Mesenchymal stem cell (in vitro differentiated cells and primary cell): ENCODE data around the gene ASPRV1.
A peak's percentile ranks its signal among the peaks of the same experiment; 100 is the strongest.

Experiments
- DNase-seq: peaks from one replicate; pipeline ENCODE4 v3.0.0-alpha.2; 2013
- H2AFZ ChIP-seq: one replicate; pipeline ENCODE4 v1.6.1; 2013; ENCODE audit warnings: low read depth, mild to moderate bottlenecking, control low read depth, inconsistent platforms, low read length, moderate library complexity
- H2AK5ac ChIP-seq: 2 replicates; pipeline ENCODE4 v1.6.1; 2013; ENCODE audit warnings: low read length, moderate library complexity, mild to moderate bottlenecking, inconsistent platforms; ENCODE audit not compliant: severe bottlenecking
- H2BK120ac ChIP-seq: one replicate; pipeline ENCODE4 v1.6.1; 2013; ENCODE audit warnings: low read depth, mild to moderate bottlenecking, inconsistent platforms, low read length, moderate library complexity
- H2BK12ac ChIP-seq, 2 experiments: one replicate each; pipeline ENCODE4 v1.6.1; 2013; ENCODE audit warnings: inconsistent platforms in 2 of 2, low read length in 2 of 2, mild to moderate bottlenecking in 2 of 2, moderate library complexity in 2 of 2, control low read depth in 1 of 2
- H2BK15ac ChIP-seq: one replicate; pipeline ENCODE4 v1.6.1; 2013; ENCODE audit warnings: mild to moderate bottlenecking, low read depth, inconsistent platforms; ENCODE audit not compliant: poor library complexity, severe bottlenecking
- H2BK5ac ChIP-seq: 2 replicates; pipeline ENCODE4 v1.6.1; 2013; ENCODE audit warnings: low read depth, mild to moderate bottlenecking, low read length, control low read depth, inconsistent platforms; ENCODE audit not compliant: poor library complexity, severe bottlenecking
- H3K14ac ChIP-seq, 2 experiments: one replicate each; pipeline ENCODE4 v1.6.1; 2013; ENCODE audit warnings: inconsistent platforms in 2 of 2, low read length in 2 of 2, control low read depth in 1 of 2, mild to moderate bottlenecking in 1 of 2, moderate library complexity in 1 of 2
- H3K18ac ChIP-seq, 2 experiments: one replicate each; pipeline ENCODE4 v1.6.1; 2013; ENCODE audit warnings: inconsistent platforms in 2 of 2, low read length in 2 of 2, control low read depth in 1 of 2, low read depth in 1 of 2, mild to moderate bottlenecking in 1 of 2
- H3K23ac ChIP-seq, 2 experiments: one replicate each; pipeline ENCODE4 v1.6.1; 2013; ENCODE audit warnings: inconsistent platforms in 2 of 2, low read length in 2 of 2, mild to moderate bottlenecking in 2 of 2, moderate library complexity in 2 of 2, control low read depth in 1 of 2
- H3K27ac ChIP-seq: 2 replicates; pipeline ENCODE4 v1.5.1; 2013; ENCODE audit warnings: mild to moderate bottlenecking, moderate library complexity, low read length, control low read depth, inconsistent platforms; ENCODE audit not compliant: poor library complexity, severe bottlenecking
- H3K27me3 ChIP-seq, 2 experiments: 2 replicates each; pipeline versions ENCODE4 v1.6.1 to v1.7.0; 2013; ENCODE audit warnings: low read length in 2 of 2, mild to moderate bottlenecking in 2 of 2, moderate library complexity in 2 of 2, control low read depth in 1 of 2, inconsistent platforms in 1 of 2; ENCODE audit not compliant: control insufficient read depth in 1 of 2, insufficient read depth in 1 of 2
- H3K36me3 ChIP-seq, 2 experiments: 2 replicates each; pipeline versions ENCODE4 v1.6.1 to v1.7.0; 2013; ENCODE audit warnings: low read length in 2 of 2, control low read depth in 1 of 2, inconsistent platforms in 1 of 2, low read depth in 1 of 2, mild to moderate bottlenecking in 1 of 2; ENCODE audit not compliant: insufficient read depth in 2 of 2, control insufficient read depth in 1 of 2
- H3K4ac ChIP-seq, 2 experiments: one replicate each; pipeline ENCODE4 v1.6.1; 2013; ENCODE audit warnings: inconsistent platforms in 2 of 2, low read length in 2 of 2, mild to moderate bottlenecking in 2 of 2, moderate library complexity in 2 of 2, control low read depth in 1 of 2, low read depth in 1 of 2
- H3K4me1 ChIP-seq: 2 replicates; pipeline ENCODE4 v1.6.1; 2013; ENCODE audit warnings: low read depth, low read length, control low read depth; ENCODE audit not compliant: control insufficient read depth, insufficient read depth
- H3K4me2 ChIP-seq: 2 replicates; pipeline ENCODE4 v1.6.1; 2013; ENCODE audit warnings: low read length, mild to moderate bottlenecking, inconsistent platforms; ENCODE audit not compliant: poor library complexity, severe bottlenecking
- H3K4me3 ChIP-seq, 2 experiments: 2 replicates each; pipeline versions ENCODE4 v1.5.1 to v1.7.0; 2013; ENCODE audit warnings: low read length in 2 of 2, mild to moderate bottlenecking in 2 of 2, control low read depth in 1 of 2, low read depth in 1 of 2; ENCODE audit not compliant: insufficient read depth in 1 of 2
- H3K79me1 ChIP-seq: replicated peaks from 2 replicates; pipeline ENCODE4 v1.6.1; 2013; ENCODE audit warnings: mild to moderate bottlenecking, control low read depth, low read length, inconsistent platforms; ENCODE audit not compliant: poor library complexity, severe bottlenecking
- H3K9ac ChIP-seq: 2 replicates; pipeline ENCODE4 v1.7.0; 2013; ENCODE audit warnings: mild to moderate bottlenecking, low read length, moderate library complexity
- H3K9me3 ChIP-seq: 2 replicates; pipeline ENCODE4 v1.7.0; 2013; ENCODE audit warnings: mild to moderate bottlenecking, low read length; ENCODE audit not compliant: control insufficient read depth
- H4K8ac ChIP-seq: one replicate; pipeline ENCODE4 v1.6.1; 2013; ENCODE audit warnings: inconsistent platforms, mild to moderate bottlenecking, low read length, moderate library complexity
- H4K91ac ChIP-seq: one replicate; pipeline ENCODE4 v1.6.1; 2013; ENCODE audit warnings: mild to moderate bottlenecking, low read length, inconsistent platforms
- WGBS: methylation state at CpG from one replicate; pipeline ENCODE4 v1.1.7; 2013; ENCODE audit warnings: mixed read lengths; 5-methylcytosine and 5-hydroxymethylcytosine counted together

ASPRV1 gene

GRCh38 chr2:70007151-70007550, 45.7 kb upstream of the ASPRV1 start:
- Histone ChIP-seq H3K27ac (no peak overlapping the region), H3K9ac (no peak overlapping the region), H2BK12ac (no peak overlapping the region), H3K14ac (no peak overlapping the region), H2AFZ (no peak overlapping the region), H3K18ac (no peak overlapping the region), H3K36me3 (no peaks in the 10 kb centered on the region), H3K4me2 (no peak overlapping the region), H3K27me3 (no peaks in the 10 kb centered on the region), H3K4me1 (no peaks in the 10 kb centered on the region), H4K8ac (no peak overlapping the region), H2BK15ac (no peak overlapping the region), H2BK120ac (no peak overlapping the region), H3K23ac (no peak overlapping the region), H2AK5ac (no peak overlapping the region), H2BK5ac (no peak overlapping the region), H3K79me1 (no peaks in the 10 kb centered on the region), H3K9me3 (no peaks in the 10 kb centered on the region), H3K4ac (no peak overlapping the region), H3K4me3 (no peak overlapping the region), H4K91ac (no peak overlapping the region)
- WGBS, result 95% methylated on average over 9 of the region's 13 CpGs
- DNase-seq, result no peak

- Histone ChIP-seq H2AFZ (no peak overlapping the region), H2BK5ac (no peak overlapping the region), H3K14ac (no peak overlapping the region), H2BK12ac (no peak overlapping the region), H3K4me1 (no peaks in the 10 kb centered on the region), H2BK15ac (no peak overlapping the region), H2AK5ac (no peak overlapping the region), H2BK120ac (no peak overlapping the region), H3K9ac (no peak overlapping the region), H4K91ac (no peak overlapping the region), H4K8ac (no peak overlapping the region), H3K36me3 (no peaks in the 10 kb centered on the region), H3K4me2 (no peak overlapping the region), H3K18ac (no peak overlapping the region), H3K27me3 (no peaks in the 10 kb centered on the region), H3K9me3 (no peaks in the 10 kb centered on the region), H3K23ac (peak overlapping the region in 1 of 2 experiments; percentile 0), H3K79me1 (no peaks in the 10 kb centered on the region), H3K4me3 (no peak overlapping the region), H3K27ac (no peak overlapping the region), H3K4ac (no peak overlapping the region)
- DNase-seq, result no peak
- 65% methylated on average over 1 of the region's 1 CpG for WGBS
Measured at GRCh38 chr2:70006447-70006784, 45.0 kb upstream of the ASPRV1 start.

- Histone ChIP-seq H3K9ac (no peak overlapping the region), H2BK12ac (no peak overlapping the region), H2BK15ac (no peak overlapping the region), H3K36me3 (no peaks in the 10 kb centered on the region), H3K9me3 (no peaks in the 10 kb centered on the region), H3K27ac (no peak overlapping the region), H3K18ac (no peak overlapping the region), H2AFZ (no peak overlapping the region), H3K79me1 (no peaks in the 10 kb centered on the region), H2BK120ac (no peak overlapping the region), H2AK5ac (no peak overlapping the region), H3K14ac (no peak overlapping the region), H3K4ac (no peak overlapping the region), H4K91ac (no peak overlapping the region), H3K4me1 (no peaks in the 10 kb centered on the region), H2BK5ac (no peak overlapping the region), H4K8ac (peak overlapping the region; percentile 4), H3K4me2 (no peak overlapping the region), H3K23ac (peak overlapping the region in 1 of 2 experiments; percentile 0), H3K4me3 (no peak overlapping the region), H3K27me3 (no peaks in the 10 kb centered on the region)
- DNase-seq, result no peak
- 75% methylated on average over 6 of the region's 6 CpGs for WGBS
Measured at GRCh38 chr2:70005752-70006446, 44.5 kb upstream of the ASPRV1 start.

- no peak for DNase-seq
Measured at GRCh38 chr2:70005216-70005615, 43.8 kb upstream of the ASPRV1 start.

More at GRCh38 chr2:70005216-70005615, 43.8 kb upstream of the ASPRV1 start:
- H3K14ac ChIP-seq, result no peak overlapping the region
- no peaks in the 10 kb centered on the region for H3K27me3 ChIP-seq
- H3K23ac ChIP-seq, result no peak overlapping the region
- H3K4me3 ChIP-seq, result no peak overlapping the region
- no peak overlapping the region for H2BK12ac ChIP-seq
- no peak overlapping the region for H3K4me2 ChIP-seq
- no peak overlapping the region for H3K27ac ChIP-seq
- H3K36me3 ChIP-seq, result no peaks in the 10 kb centered on the region
- no peak overlapping the region for H2BK15ac ChIP-seq
- no peaks in the 10 kb centered on the region for H3K9me3 ChIP-seq
- no peak overlapping the region for H2BK120ac ChIP-seq
- no peak overlapping the region for H3K9ac ChIP-seq
- no peak overlapping the region for H2AK5ac ChIP-seq
- H2BK5ac ChIP-seq, result no peak overlapping the region
- H3K4me1 ChIP-seq, result no peaks in the 10 kb centered on the region
- H4K91ac ChIP-seq, result no peak overlapping the region
- no peak overlapping the region for H3K4ac ChIP-seq
- H4K8ac ChIP-seq, result no peak overlapping the region
- 100% methylated on average over 1 of the region's 2 CpGs for WGBS
- no peak overlapping the region for H2AFZ ChIP-seq
- no peaks in the 10 kb centered on the region for H3K79me1 ChIP-seq
- H3K18ac ChIP-seq, result no peak overlapping the region
